Measurements from ENCODE around the gene CAMTA1. TPM values are rescaled to one million over a fixed set of nuclear protein-coding genes. Genes with fewer than 3 reads are reported as not detected.

Gene CAMTA1
- total RNA-seq, 2 donors from 2014 or later: 76.6 to 85.8 TPM

GRCh38 chr1:6976044-6976375, 190.8 kb downstream of the CAMTA1 start:
- DNase-seq (no peak), ATAC-seq (no peak)
- intact Hi-C loops (cut with DNase I, micrococcal nuclease): no loop called here

- ATAC-seq (no peak), DNase-seq (no peak)
- intact Hi-C loops (cut with DNase I, micrococcal nuclease): no loop called here
Observed at GRCh38 chr1:6979003-6979613, 193.9 kb downstream of the CAMTA1 start.

GRCh38 chr1:6981595-6981994, 196.3 kb downstream of the CAMTA1 start:
- DNase-seq (no peak), ATAC-seq (no peak)
- intact Hi-C loops (cut with DNase I, micrococcal nuclease): no loop called here

- DNase-seq (no peak), ATAC-seq (no peak)
- intact Hi-C loops (cut with DNase I, micrococcal nuclease): no loop called here
Observed at GRCh38 chr1:6982443-6982842, 197.2 kb downstream of the CAMTA1 start.

GRCh38 chr1:6982860-6983259, 197.6 kb downstream of the CAMTA1 start:
- DNase-seq (no peak), ATAC-seq (no peak)
- intact Hi-C loops (cut with DNase I, micrococcal nuclease): no loop called here

GRCh38 chr1:6984536-6984935, 199.3 kb downstream of the CAMTA1 start:
- DNase-seq: no peak
- intact Hi-C loops (cut with DNase I, micrococcal nuclease): no loop called here
- no peak for ATAC-seq

GRCh38 chr1:6984986-6985385, 199.7 kb downstream of the CAMTA1 start:
- no peak for ATAC-seq
- intact Hi-C loops (cut with DNase I, micrococcal nuclease): no loop called here
- DNase-seq: no peak

- ATAC-seq: no peak
- intact Hi-C loops (cut with DNase I, micrococcal nuclease): no loop called here
- no peak for DNase-seq
Observed at GRCh38 chr1:6985549-6986276, 200.5 kb downstream of the CAMTA1 start.

GRCh38 chr1:6986281-6986680, 201.0 kb downstream of the CAMTA1 start:
- no peak for ATAC-seq
- intact Hi-C loops (cut with DNase I, micrococcal nuclease): no loop called here
- no peak for DNase-seq

GRCh38 chr1:6987940-6988339, 202.7 kb downstream of the CAMTA1 start:
- intact Hi-C loops (cut with DNase I, micrococcal nuclease): no loop called here
- no peak for DNase-seq
- ATAC-seq: no peak

- intact Hi-C loops (cut with DNase I, micrococcal nuclease): no loop called here
- no peak for DNase-seq
- ATAC-seq: no peak
Observed at GRCh38 chr1:6988796-6989195, 203.5 kb downstream of the CAMTA1 start.

GRCh38 chr1:6989212-6990159, 204.2 kb downstream of the CAMTA1 start:
- ATAC-seq (no peak), DNase-seq (no peak)
- intact Hi-C loops (cut with DNase I, micrococcal nuclease): no loop called here

- DNase-seq: no peak
- intact Hi-C loops (cut with DNase I, micrococcal nuclease): no loop called here
- no peak for ATAC-seq
Observed at GRCh38 chr1:6991266-6991665, 206.0 kb downstream of the CAMTA1 start.

GRCh38 chr1:6995789-6996188, 210.5 kb downstream of the CAMTA1 start:
- intact Hi-C loops (cut with DNase I, micrococcal nuclease): no loop called here
- no peak for DNase-seq
- no peak for ATAC-seq

- ATAC-seq: no peak
- DNase-seq: no peak
- intact Hi-C loops (cut with DNase I, micrococcal nuclease): no loop called here
Observed at GRCh38 chr1:6996371-6996770, 211.1 kb downstream of the CAMTA1 start.

- intact Hi-C loops (cut with DNase I, micrococcal nuclease): no loop called here
- no peak for ATAC-seq
- no peak for DNase-seq
Observed at GRCh38 chr1:6996866-6997265, 211.6 kb downstream of the CAMTA1 start.

- peak; percentile 100 for ATAC-seq
Observed at GRCh38 chr1:6998267-6998666, 213.0 kb downstream of the CAMTA1 start.

GRCh38 chr1:6999826-7000225, 214.6 kb downstream of the CAMTA1 start:
- intact Hi-C loops (cut with DNase I, micrococcal nuclease): no loop called here
- DNase-seq: no peak
- ATAC-seq: no peak

More at GRCh38 chr1:6998267-6998666, 213.0 kb downstream of the CAMTA1 start:
- peak; percentile 49 to 53 for DNase-seq
- intact Hi-C loops (cut with DNase I, micrococcal nuclease): no loop called here

GRCh38 chr1:7000720-7001119, 215.5 kb downstream of the CAMTA1 start:
- ATAC-seq (no peak), DNase-seq (no peak)
- intact Hi-C loops (cut with DNase I, micrococcal nuclease): no loop called here

- intact Hi-C loops (cut with DNase I, micrococcal nuclease): no loop called here
- ATAC-seq (no peak), DNase-seq (no peak)
Observed at GRCh38 chr1:7002728-7003127, 217.5 kb downstream of the CAMTA1 start.
